ENCODE results near the gene PAM16.

PAM16 gene

DNA sequence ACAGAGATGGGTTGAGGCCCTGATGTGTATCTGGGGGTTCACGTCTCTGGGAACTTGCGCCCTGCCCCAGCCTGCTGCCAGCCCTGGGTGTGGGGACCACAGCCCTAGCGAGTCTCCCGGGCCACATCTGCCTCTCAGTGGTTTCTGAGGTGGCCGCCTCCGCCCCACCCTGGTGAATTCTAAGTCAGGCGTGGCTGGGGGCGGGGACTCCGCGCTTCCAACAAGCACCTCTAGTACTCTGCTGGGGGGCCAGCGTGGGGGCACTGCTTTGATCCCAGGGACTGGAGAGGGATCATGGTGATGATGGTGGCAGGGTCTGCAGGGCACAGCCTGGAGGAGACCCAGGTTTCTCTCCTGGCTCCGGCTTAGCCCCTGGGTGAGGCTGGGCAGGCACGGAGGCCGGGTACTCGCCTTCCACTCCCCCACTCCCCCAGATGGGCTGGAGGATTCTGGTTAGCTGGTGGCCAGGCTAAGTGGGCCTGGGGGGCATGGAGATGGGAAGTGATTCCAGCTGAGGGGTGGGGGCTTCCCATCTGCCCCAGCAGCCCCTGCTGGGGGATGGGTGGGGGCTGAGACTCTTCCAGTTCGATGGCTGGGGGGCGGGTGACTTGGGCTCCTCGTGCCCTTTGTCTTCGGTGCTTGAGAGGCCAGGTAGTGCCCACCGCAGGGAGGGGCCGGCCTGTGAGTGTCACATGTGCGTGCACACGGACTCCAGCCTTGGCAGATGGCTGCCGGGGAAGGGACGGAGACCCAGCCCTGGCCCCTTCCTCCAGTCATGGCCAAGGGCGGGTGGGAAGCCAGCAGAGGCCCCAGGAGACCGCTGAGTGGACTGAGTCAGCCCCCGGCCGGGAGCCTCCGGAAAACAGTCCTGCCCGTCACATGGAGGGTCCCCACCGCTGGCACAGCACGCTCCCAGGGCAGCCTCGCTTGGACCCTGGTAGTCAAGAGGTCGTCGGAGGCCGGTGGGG lies 31.4 kb downstream of the PAM16 start:
- no peak for DNase-seq (ENCODE audit: low spot score)

DNA sequence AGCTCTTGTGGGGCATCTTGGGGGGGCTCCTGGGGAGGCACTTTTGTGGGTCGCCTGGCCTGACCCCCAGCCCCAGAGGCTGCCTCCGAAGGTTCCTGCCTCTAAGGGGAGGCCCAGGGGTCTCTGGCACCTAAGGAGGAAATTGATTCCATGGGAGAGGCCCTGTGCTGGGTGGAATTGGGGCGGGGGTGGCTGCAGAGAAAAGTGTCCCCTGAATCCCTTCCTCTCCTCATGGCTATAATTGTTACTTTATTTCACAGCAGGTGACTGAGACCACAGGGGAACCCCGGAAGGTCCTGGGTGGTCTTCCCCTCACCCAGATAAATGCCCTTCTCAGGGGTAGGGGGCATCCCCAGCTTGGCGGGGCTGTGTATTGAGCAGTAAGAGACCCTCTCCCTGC lies 32.2 kb downstream of the PAM16 start:
- DNase-seq (ENCODE audit: low spot score): no peak

DNA sequence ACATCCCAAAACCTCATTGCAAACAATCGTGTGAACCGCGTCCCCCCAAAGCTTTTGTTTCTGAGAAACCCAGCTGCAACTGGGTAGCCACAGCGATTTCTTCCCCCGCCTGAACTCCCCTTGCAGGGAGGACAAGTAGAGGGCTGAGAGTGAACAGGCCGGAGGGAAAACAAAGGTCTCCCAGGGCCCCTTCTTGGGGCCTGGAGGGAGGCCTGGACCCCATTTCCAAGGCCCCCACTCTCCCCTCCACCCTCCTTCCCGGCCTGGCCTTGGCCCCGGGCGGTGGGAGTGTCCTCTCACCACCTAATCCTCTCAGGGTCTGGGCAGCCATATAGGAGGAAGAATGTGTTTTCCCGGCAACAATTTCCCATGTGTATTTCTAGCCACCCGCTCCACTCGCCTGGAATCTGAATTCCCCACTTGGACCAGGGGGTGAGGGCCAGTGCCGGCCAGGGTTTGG lies 32.6 kb downstream of the PAM16 start:
- DNase-seq (ENCODE audit: low spot score): no peak

DNA sequence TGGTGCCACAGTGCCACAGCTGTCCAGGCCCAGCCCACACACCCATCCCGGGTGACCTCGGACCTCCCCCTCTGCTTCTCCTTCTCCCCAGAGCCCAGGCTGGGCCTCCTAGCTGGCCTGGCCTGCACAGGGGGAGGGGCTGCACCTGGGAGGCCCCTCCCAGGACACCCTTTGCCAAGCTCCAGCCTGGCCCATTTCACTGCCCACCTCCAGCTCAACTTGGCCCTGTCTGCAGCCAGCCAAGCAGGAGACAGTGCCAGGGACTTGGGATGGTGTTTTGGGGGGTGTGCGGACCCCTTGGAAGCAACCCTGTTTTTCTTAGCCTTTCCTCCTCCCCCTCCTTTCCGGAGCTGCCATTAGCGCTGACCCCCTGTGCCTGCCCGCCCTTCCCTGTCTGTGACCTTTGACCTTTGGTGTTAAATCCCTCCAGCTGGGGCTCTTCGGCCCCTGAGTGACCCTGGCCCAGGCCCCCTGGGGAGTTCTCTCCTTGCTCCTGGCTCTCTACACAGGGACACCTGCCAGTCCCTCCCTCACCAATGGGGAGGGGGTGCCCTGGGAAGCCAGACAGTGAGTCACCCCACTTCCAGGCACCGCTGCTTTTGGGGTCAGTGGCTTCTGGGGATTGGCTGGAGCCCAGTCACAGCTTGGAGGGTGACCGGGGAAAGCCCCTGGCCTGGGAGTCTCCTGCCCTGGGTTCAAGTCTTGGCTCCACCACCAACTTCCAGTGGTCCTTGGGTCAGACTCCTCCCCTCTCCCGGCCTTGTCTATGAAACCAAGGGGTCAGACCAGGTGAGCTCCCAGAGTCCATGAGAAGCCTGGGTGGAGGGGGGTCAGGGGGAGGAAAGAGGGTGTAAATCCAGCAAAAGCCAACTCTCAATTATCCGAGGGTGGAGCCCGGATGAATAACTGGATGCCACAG lies 33.3 kb downstream of the PAM16 start:
- DNase-seq (ENCODE audit: low spot score): no peak

DNA sequence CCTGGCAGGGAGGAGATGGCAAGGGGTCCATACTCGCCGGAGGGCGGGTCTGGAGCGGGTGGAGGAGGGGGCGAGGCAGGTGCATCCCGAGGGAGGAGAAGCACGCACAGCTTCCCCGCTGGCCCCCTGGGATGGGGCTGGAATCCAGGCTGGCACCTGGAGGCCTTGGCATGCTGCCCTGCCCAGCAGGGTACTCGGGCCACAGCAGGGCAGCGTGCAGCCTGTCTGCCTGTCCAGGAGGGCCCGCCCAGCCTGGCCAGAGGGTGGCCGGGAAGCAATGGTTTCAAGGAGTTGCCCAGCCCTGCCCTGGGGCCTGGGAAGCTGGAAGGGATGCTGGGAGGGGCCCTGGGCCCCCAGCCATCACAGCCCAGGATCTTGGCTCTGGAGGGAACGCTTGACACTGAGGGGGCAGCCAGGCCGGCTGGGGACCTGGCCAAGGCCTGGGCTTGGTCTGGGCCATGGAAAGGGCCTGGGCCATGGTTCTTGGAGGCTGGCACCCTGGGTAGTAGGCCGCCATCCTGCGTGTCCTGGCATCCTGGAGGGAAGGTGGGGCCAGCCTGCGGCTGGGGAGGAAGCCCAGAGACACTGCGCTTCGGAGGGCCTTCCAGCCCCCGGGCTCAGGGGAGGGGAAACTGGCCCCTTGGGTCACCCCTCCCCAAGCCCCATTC lies 34.1 kb downstream of the PAM16 start:
- DNase-seq (ENCODE audit: low spot score): peak; percentile 74

DNA sequence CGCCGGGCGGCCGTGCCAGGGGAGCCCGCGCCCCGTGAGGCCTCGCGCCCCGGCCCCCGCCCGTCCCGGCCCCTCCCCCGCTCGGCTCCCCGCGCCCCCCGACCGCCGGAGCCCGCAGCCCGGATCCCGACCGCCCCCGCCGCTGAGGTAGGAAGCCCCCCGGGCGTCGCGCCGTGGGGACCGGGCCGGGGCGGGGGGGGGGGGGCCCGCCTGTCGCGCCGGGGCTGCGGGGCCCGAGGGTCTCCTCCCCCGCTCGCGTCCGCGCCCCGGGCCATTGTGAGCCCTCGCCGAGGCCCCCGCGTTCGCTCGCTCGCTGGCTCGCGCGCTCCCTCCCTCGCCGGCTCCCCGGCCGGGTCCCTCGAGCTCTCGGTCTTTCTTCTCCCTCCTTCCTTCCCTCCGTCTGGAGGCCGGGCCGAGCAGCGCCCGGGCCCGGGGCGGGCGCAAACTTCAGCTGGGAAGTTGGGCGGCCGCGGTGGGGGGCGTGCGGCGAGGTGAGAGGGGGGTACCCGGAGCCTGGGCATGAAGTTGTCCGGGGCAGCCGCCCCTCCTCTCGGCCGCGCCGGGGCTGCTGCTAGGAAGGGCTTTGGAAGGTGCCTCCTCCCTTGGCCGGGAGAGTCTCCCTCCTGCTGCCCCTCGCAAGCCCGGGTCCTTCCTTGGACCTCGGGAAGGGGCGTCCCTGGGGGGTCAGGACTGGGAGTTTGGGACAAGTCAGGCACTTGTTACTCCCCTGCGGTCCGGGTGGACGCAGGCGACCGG lies 34.8 kb downstream of the PAM16 start:
- no peak for DNase-seq (ENCODE audit: low spot score)

DNA sequence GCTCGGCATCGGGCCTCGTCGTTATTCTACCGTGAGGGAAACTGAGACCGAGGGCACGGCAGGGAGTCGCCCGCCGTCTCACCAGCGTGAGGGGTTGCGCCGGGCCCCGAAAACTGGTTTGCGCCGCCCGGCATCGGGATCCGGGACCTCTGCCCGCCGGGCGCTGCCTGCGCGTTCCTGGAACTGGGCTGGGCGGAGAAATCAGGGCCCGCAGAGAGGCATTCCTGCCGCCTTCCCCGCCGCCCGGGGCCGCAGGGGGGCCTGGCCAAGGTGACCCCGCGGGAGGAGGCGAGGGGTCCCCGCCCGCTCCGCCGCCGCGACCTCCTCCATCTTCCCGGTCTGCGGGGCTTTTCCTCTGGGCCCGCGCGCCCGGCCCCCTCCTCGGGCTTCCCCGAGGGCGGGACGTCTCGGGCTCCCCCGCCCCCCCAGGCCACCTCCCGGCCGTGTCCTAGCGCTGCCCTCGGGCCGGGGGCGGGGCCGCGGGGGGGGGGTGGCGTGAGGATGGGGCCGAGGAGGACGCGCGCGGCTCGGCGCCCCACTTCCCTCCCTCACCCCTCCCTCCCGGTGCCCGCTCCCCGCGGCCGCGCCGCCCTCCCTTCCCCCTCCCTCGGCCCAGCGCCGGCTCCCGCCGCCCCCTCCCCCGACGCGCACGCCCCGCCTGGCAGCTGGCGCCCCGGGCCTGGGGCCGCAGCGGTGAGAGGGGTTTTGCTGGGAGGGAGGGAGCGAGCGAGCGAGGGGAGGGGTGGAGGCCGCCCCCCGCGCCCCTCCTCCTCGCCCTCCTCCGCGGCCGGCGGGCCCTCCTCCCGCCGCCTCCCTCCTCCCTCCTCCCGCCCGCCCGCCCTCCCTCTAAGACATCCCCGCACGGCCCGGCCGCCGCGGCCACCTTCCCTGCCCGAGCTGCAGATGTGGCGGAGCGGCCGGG lies 35.7 kb downstream of the PAM16 start, which contains the start of gene GLIS2:
GLIS2 (plus strand) TSS at position 882 of the 922 bp plus-strand sequence. CDS start 16,214 bp downstream, outside the sequence.
- peak; percentile 45 for DNase-seq (ENCODE audit: low spot score)

DNA sequence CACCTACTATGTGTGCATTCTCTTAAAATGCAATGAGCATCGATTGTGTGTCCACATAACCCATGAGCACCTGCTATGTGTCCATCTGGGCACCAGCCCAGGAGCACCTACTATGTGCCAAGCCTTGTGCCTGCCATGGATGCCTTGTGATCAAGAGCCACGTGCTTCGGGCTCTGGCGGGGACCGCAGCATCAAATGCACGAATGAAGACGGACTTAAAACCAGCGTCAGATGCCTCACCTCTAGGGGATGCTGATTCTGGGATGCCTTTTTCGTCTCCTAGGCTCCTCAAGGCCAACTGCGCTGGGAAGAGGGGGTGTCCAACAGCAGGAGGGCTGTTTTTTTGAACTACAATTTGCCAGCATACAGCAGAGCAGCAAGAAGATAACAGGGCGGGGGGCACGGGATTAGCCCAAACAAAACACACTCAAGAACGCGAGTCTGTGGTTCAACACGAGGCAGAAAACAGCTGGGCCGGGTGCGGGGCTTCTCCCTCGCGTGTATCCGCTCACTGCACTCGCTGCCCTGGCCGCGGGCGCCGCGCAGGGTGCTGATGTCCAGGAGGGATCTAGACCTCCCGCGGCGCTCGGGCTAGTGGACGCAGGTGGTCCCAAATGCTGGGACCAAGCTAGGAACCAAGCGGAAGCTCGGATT lies 36.5 kb downstream of the PAM16 start:
- DNase-seq (ENCODE audit: low spot score): no peak

DNA sequence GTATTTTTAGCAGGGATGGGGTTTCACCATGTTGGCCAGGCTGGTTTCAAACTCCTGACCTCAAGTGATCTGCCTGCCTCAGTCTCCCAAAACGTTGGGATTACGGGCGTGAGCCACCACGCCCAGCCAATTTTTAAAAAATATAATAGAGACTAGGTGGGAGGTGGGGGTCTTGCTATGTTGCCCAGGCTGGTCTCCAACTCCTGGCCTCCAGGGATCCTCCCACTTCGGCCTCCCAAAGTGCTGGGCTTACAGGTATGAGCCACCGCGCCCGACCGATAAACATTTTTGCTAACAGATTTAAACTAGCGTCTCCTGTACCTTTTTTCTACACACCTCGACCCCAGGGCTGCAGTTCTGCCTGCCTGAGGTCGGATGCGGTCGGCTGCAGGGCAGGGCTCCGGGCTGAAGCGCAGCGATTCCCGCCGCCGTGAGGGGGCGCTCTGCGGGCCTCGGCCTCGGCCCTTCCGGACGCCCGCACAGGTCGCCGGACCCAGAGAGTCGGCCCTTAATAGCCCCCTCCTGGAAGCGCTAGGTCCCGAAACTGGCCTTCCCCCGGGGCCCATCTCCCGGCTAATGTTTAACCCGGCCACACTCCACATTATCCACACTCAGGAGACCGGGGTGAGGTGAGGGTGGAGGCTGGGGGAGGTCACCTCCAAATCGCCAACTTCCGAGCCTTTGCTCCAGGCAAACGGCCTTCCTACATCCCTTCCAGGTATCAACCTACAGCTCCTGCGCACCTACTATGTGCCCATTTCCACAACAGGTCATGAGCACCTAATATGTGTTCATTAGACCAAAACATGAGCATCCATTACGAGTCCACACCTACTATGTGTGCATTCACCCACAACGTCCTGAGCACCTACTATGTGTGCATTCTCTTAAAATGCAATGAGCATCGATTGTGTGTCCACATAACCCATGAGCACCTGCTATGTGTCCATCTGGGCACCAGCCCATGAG lies 37.3 kb downstream of the PAM16 start:
- DNase-seq (ENCODE audit: low spot score): no peak

DNA sequence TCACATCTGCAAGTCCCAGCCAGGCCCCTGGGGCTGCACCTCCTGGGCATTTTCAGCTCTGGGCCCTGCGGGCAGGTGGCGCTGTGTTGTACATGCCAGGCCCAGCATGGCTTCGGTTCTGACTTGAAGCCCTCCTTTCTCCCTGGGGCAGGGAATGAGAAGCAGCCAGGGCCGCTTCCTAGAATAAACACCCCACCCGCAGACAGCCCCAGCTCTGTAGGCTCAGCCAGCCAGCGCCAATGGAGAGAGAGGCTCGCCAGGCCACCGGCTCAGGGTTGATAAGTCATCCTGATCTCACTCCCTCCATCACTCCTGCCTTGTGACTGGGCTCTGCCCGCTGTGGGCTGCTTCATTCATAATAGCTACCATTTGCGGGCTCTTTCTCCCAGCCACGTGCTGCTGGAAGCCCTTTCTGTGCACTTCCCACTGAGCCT lies 41.3 kb downstream of the PAM16 start:
- DNase-seq (ENCODE audit: low spot score): peak; percentile 31

DNA sequence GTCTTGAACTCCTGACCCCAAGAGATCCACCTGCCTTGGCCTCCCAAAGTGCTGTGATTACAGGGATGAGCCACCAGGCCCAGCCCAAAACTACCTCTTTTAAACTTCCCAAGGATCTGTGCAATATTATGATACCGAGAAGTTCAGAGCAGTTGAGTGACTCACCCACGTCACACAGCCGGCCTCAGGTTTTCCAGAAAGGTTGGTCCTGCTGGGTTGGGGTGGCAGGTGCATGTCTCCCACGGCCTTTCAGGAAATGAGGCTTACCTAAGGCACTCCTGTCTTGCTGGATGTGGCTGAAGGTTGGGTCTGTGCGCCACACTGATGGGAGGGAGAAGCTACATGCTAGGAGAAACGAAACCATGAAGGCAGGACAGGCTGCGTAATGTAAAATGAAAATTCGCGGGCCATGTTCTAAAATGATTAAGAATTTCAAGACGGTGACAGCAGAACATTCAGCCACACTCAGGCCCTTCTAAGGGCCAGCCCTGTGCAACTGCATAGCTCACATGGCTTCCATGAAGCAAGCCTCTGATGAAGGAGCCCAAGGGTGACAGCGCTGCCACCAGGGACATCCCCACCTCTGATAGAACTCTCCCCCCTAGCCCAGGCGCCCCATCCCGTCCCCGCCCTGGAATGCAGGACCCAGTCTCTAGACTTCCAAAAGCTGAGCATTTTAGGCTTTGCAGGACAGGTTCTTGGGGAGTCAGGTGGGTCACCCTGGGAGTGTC lies 41.9 kb downstream of the PAM16 start:
- DNase-seq (ENCODE audit: low spot score): no peak

DNA sequence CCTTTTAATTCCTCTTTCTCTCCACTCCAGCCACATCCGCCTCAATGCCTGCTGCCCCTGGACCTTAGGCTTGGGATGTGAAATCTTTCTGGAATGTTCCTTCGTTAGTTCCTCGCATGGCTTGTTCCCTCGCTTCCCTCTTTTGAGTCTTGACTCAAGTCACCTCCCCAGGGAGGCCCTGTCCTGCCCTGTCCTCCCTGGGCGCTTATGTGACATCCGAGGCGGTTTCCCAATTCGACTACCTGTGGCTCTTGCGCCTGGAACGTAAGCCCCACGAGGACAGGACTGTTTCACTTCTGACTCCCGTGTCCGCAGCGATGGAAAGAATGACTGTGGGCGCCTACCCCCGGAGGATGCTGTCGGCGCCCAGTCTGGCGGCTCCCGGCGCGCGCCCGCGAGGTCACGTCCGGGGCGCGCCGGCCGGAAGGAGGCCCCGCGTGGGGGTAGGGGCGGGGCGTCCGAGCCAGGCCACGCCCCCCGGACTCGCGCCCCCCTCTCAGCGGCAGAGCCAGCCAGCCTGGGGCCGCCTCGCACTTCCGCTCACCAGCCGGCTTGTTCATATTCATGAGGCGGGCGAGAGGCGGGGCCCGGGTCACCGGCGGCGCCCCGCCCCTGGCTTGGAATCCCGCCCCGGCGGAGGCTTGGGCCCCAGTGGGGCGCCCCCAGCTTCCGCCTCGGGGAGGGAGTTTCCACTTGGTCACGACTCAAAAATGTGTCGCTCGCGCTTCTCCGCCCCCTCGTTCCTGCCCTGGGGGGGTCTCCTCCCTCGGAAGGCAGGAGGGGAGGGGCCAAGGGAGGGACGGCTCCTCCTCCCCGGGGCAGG lies 43.7 kb downstream of the PAM16 start:
- peak; percentile 85 for DNase-seq (ENCODE audit: low spot score)

DNA sequence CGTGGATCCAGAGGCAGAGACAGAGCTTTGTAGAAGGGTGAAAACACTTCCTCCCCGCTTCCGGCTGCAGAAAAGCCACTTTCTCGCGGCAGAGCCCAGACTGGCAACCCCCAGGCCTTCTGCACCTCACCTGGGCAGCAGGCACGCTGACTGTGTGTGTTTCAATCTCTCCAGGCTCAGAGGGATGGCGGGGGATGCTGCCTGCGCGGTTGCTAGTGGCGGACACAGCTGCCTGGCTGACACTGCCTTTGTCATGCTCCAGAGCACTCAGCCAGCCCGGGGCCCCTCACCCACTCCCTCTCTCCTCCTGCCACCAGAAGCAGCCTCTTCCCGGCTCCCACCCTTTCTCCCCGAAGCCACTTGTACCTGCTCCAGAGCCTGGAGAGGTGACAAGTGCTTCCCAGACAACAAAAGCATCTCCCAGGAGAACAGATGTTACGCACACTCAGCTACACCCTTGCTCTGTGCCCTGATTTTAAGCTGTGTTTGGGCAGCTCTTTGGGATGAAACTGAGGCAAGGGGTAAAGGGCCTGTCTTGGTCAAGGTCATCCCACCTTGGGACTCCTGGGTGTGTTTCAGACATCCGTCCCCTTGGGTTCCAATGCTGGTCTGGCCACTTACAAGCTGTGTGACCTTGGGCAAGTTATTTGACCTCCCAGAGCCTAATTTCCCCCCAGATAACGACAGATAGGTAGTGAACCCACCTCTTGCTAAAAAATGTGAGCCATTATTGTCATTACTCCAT lies 44.5 kb downstream of the PAM16 start:
- no peak for DNase-seq (ENCODE audit: low spot score)

DNA sequence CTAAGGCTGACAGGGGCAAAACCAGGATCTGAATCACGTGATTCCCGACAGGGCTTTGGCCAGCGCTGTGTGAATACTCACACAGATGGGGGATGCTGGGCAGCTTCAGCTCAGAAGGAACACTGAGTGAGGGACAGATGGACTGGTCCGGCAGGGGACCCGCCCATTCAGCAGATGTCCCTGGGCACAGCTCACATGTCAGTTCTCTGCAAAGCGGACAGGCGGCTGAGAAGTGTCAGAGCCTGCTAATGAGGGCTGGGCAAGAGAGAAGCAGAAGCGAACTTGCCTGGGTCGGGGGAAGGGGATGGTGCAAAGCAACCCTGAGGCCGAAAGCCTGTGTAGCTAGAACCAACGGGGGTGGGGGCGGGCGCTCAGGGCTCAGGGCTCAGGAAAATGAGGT lies 47.1 kb downstream of the PAM16 start:
- no peak for DNase-seq (ENCODE audit: low spot score)

DNA sequence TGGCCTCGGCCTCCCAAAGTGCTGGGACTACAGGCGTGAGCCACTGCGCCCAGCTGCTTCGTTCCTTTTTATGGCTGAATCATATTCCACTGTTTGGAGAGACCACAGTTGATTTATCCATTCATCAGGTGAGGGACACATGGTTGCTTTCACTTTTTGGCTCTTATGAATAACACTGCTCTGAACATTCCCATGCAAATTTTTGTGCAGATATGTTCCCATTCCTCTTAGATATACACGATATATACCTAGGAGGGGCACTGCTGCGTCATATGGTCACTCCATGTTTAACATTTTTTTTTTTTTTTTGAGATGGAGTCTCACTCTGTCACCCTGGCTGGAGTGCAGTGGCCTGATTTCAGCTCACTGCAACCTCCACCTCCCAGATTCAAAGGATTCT lies 49.2 kb downstream of the PAM16 start:
- no peak for DNase-seq (ENCODE audit: low spot score)

DNA sequence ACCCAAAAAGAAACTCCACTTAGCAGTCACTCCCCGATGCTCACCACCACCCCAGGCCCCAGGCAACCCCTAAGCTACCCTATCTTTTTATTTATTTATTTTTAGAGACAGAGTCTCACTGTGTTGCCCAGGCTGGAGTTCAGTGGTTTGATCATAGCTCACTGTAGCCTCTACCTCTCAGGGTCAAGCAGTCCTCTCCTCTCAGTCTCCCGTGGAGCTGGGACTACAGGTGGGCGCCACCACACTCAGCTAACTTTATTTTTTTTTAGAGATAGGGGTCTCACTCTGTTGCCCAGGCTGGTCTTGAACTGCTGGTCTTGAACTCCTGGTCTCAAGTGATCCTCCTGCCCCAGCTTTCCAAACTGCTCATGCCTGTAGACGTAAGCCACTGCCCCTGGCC lies 49.9 kb downstream of the PAM16 start:
- DNase-seq (ENCODE audit: low spot score): no peak
